ENCODE data around the gene PHPT1. TPM values are rescaled to one million over a fixed set of nuclear protein-coding genes. Genes with fewer than 3 reads are reported as not detected.
A peak's percentile ranks its signal among the peaks of the same experiment; 100 is the strongest.

PHPT1 gene
- total RNA-seq, 4 donors from 2014 or later = 42.6 to 71.0 (median 66.7) TPM

- H3K4me1 ChIP-seq = peaks cover 0 to 75% (median 29%) of the 10 kb centered on the region in 4 donors
- DNase-seq (ENCODE audit: low spot score in 2 of 2) = no peak
- no peaks in the 10 kb centered on the region for H3K9me3 ChIP-seq
- H3K27ac ChIP-seq = peak overlapping the region; percentile 74 to 94 (median 86)
- H3K27me3 ChIP-seq = peaks cover 3 to 36% of the 10 kb centered on the region in 2 donors
- no peak for TF ChIP-seq POLR2A (IDR thresholded peaks at IDR 0.05)
- TF ChIP-seq EP300 (IDR thresholded peaks at IDR 0.05) = no peak
- TF ChIP-seq, protein P1, sequence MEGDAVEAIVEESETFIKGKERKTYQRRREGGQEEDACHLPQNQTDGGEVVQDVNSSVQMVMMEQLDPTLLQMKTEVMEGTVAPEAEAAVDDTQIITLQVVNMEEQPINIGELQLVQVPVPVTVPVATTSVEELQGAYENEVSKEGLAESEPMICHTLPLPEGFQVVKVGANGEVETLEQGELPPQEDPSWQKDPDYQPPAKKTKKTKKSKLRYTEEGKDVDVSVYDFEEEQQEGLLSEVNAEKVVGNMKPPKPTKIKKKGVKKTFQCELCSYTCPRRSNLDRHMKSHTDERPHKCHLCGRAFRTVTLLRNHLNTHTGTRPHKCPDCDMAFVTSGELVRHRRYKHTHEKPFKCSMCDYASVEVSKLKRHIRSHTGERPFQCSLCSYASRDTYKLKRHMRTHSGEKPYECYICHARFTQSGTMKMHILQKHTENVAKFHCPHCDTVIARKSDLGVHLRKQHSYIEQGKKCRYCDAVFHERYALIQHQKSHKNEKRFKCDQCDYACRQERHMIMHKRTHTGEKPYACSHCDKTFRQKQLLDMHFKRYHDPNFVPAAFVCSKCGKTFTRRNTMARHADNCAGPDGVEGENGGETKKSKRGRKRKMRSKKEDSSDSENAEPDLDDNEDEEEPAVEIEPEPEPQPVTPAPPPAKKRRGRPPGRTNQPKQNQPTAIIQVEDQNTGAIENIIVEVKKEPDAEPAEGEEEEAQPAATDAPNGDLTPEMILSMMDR (IDR thresholded peaks at IDR 0.05) = no peak
- H3K4me3 ChIP-seq = peak overlapping the region; percentile 51 to 85 (median 72)
- peaks cover 0 to 15% (median 0%) of the 10 kb centered on the region in 3 donors for H3K36me3 ChIP-seq
- WGBS, 2 donors = 1 to 5% methylated on average over 26 to 44 of the region's 53 CpGs
Observed at GRCh38 chr9:136848393-136849037, 694 bp upstream of the PHPT1 start.

DNA sequence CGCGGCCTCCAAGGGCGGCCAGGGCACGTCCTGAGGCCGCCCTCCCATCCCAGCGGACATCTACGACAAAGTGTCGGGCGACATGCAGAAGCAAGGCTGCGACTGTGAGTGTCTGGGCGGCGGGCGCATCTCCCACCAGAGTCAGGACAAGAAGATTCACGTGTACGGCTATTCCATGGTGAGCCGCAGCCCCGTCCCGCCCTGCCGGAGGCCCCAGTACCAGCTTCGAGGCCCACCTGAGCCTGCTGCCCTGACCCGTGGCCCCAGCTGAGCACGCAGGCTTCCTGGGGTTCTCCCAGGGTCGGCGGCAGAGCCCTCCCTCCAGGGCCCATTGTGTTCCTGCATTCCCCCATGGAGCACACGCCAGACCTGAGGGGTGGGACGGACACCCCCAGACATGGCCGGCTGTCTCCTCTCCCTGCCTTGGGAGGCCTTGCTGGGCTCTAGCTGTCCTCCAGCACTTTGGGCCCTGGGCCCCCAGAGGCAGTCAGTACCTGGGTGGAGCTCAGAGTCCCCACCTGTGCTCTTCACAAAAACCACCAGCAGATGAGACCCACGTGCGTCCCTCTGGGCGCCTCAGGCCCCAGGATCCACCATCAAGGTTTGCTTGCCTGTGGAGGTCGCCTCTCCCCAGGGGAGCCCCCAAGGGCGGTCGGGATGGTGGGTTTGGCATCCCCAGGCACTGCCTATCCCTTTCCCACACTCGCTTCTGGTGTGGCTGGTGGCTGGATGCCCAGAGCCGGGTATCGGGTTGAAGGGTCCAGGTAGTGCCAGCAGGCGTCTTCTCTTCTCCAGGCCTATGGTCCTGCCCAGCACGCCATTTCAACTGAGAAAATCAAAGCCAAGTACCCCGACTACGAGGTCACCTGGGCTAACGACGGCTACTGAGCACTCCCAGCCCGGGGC is 1.0 kb downstream of the PHPT1 start:
- Histone ChIP-seq H3K27ac (peak overlapping the region; percentile 74 to 94 (median 86)), H3K9me3 (no peaks in the 10 kb centered on the region), H3K36me3 (peaks cover 0 to 18% (median 0%) of the 10 kb centered on the region in 3 donors), H3K4me3 (peak overlapping the region; percentile 51 to 85 (median 72)), H3K27me3 (peaks cover 3 to 24% of the 10 kb centered on the region in 2 donors), H3K4me1 (peaks cover 0 to 63% (median 20%) of the 10 kb centered on the region in 4 donors)
- 60 to 61% methylated on average over 20 to 28 of the region's 43 CpGs for WGBS, 2 donors
- no peak for TF ChIP-seq POLR2A (IDR thresholded peaks at IDR 0.05)
- TF ChIP-seq, protein P1 (IDR thresholded peaks at IDR 0.05) = no peak
- no peak for TF ChIP-seq EP300 (IDR thresholded peaks at IDR 0.05)
- no peak for DNase-seq (ENCODE audit: low spot score in 2 of 2)

DNA sequence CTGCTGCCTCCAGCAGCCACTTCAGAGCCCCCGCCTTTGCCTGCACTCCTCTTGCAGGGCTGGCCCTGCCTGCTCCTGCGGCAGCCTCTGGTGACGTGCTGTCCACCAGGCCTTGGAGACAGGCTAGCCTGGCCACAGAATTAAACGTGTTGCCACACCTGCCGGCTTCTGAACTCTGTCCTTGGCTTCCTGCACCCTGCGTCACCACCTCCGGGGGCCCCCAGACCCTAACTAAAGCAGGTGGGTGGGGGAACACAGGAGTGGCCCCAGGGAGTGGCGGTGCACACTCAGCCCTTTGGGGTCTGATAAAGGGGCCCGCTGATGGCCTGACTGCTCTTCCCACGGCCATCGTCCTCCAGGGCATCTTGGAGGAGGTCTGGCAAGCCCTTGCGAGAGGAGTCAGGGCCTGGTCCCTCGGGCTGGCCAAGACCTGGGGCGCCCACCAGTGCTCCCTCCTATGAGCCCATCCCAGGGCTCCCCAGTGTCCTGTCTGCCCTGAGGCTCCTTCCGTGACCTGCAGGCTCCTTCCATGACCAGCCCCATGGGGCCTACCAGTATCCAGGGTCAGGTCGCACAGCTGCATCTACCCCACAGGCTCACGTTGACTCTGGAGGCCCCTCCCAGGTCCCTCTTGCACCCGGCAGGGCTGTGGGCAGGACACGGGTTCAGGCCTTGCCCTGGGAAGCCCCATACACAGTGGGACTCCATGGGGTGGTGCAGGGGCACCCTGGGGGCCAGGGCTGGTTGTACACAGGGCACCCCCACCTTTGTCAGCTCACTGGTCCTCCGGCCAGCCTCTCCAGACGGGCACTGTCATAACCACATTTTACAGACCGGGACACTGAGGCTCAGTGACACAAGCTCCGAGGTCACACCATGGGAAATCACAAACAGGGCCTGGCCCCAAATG is 1.9 kb downstream of the PHPT1 start:
- no peak for DNase-seq (ENCODE audit: low spot score in 2 of 2)
- peaks cover 0 to 55% (median 20%) of the 10 kb centered on the region in 4 donors for H3K4me1 ChIP-seq
- H3K36me3 ChIP-seq = peaks cover 0 to 18% (median 0%) of the 10 kb centered on the region in 3 donors
- TF ChIP-seq EP300 (IDR thresholded peaks at IDR 0.05) (no peak), POLR2A (IDR thresholded peaks at IDR 0.05) (no peak)
- TF ChIP-seq, protein P1 (IDR thresholded peaks at IDR 0.05) = no peak
- H3K27me3 ChIP-seq = peaks cover 0 to 16% of the 10 kb centered on the region in 2 donors
- no peak overlapping the region for H3K4me3 ChIP-seq
- peak overlapping the region in 1 of 4 donors; percentile 91 for H3K27ac ChIP-seq
- H3K9me3 ChIP-seq = no peaks in the 10 kb centered on the region
- WGBS, 2 donors = 71 to 76% methylated on average over 11 to 20 of the region's 23 CpGs

DNA sequence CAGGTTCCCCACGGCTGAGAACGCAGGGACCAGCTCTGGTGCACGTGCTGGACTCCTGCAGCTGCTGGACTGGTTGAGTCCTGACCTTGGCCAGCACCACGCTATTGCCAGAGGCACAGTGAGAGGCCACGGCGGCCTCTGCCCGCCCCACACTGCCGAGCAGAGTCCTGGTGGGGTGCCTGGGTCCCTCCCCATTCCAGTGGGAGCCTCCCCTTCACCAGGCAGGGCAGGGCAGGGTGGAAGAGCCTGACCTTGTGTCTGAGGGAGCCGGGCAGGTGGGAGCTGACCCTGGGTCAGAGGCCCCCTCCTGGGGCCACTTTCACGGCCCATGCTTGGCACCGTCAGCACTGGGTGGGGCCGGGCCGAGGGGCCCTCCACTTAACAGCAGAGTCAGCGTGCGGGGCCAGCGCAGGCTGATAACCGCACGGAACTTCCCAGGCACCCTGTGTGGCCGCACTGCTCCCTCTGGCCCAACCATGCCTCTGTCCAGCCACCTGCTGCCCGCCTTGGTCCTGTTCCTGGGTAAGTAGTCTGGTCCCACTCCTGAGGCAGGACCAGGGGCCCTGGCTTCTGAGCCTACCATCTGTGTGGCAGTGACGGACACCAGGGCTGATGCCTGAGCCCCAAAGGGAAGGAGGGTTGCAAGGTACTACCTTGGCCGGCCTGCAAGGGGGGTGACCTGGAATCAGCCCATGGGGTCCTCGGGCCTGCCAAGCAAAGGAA is 2.9 kb downstream of the PHPT1 start, which contains the start of gene MAMDC4:
Gene MAMDC4 (plus strand): TSS at position 406 of the 723 bp plus-strand sequence. CDS start 71 bp downstream, at position 477.
- Histone ChIP-seq H3K27ac (no peak within 1 kb of the TSS), H3K4me1 (peaks cover 0 to 47% (median 17%) of the 10 kb centered on the region in 4 donors), H3K36me3 (peaks cover 0 to 18% (median 0%) of the 10 kb centered on the region in 3 donors), H3K27me3 (peaks cover 0 to 9% of the 10 kb centered on the region in 2 donors), H3K4me3 (no peak within 1 kb of the TSS), H3K9me3 (no peaks in the 10 kb centered on the region)
- TF ChIP-seq EP300 (IDR thresholded peaks at IDR 0.05) = no peak
- no peak for TF ChIP-seq POLR2A (IDR thresholded peaks at IDR 0.05)
- TF ChIP-seq, protein P1 (IDR thresholded peaks at IDR 0.05) = no peak
- no peak for DNase-seq (ENCODE audit: low spot score in 2 of 2)
- 70 to 72% methylated on average over 22 to 23 of the region's 23 CpGs for WGBS, 2 donors
